H9 (cell line): ENCODE results near the gene SLC6A18. TPM values are rescaled to one million over a fixed set of nuclear protein-coding genes. Genes with fewer than 3 reads are reported as not detected.

ENCODE experiments used
- DNase-seq: peaks from one replicate; pipeline ENCODE4 v3.0.0-alpha.2; 2017
- H2AFZ ChIP-seq: one replicate; pipeline ENCODE4 v1.6.1; 2013; ENCODE audit warnings: mild to moderate bottlenecking, low read length, control low read depth, moderate library complexity
- H2AK5ac ChIP-seq: 2 replicates; pipeline ENCODE4 v1.6.1; 2013; ENCODE audit warnings: low read length, control low read depth, mixed read lengths; ENCODE audit not compliant: insufficient read length
- H2BK120ac ChIP-seq: one replicate; pipeline ENCODE4 v1.6.1; 2013; ENCODE audit warnings: low read depth, mild to moderate bottlenecking, low read length, control low read depth, inconsistent platforms; ENCODE audit not compliant: poor library complexity, severe bottlenecking
- H2BK12ac ChIP-seq: 2 replicates; pipeline ENCODE4 v1.6.1; 2013; ENCODE audit warnings: low read length, control low read depth, mixed read lengths, low read depth; ENCODE audit not compliant: insufficient read length
- H2BK15ac ChIP-seq: 2 replicates; pipeline ENCODE4 v1.6.1; 2013; ENCODE audit warnings: low read depth, low read length, control low read depth
- H2BK20ac ChIP-seq: one replicate; pipeline ENCODE4 v1.6.1; 2013; ENCODE audit warnings: low read depth, mild to moderate bottlenecking, low read length, control low read depth, inconsistent platforms; ENCODE audit not compliant: poor library complexity, severe bottlenecking
- H2BK5ac ChIP-seq: 2 replicates; pipeline ENCODE4 v1.6.1; 2013; ENCODE audit warnings: low read length, control low read depth, mixed read lengths; ENCODE audit not compliant: insufficient read length
- H3K14ac ChIP-seq: 2 replicates; pipeline ENCODE4 v1.6.1; 2013; ENCODE audit warnings: low read length, control low read depth; ENCODE audit not compliant: insufficient read depth
- H3K18ac ChIP-seq: 2 replicates; pipeline ENCODE4 v1.6.1; 2013; ENCODE audit warnings: low read depth, mild to moderate bottlenecking, mixed read lengths, low read length, control low read depth; ENCODE audit not compliant: insufficient read length
- H3K23ac ChIP-seq: 2 replicates; pipeline ENCODE4 v1.6.1; 2013; ENCODE audit warnings: low read length, control low read depth, mixed read lengths, low read depth; ENCODE audit not compliant: insufficient read length
- H3K23me2 ChIP-seq: 2 replicates; pipeline ENCODE4 v1.6.1; 2013; ENCODE audit warnings: low read depth, mild to moderate bottlenecking, mixed read lengths, low read length, control low read depth; ENCODE audit not compliant: insufficient read length, poor library complexity, severe bottlenecking
- H3K27ac ChIP-seq: 2 replicates; pipeline ENCODE4 v1.5.1; 2013; ENCODE audit warnings: low read length, control low read depth, mixed read lengths, low read depth; ENCODE audit not compliant: insufficient read length
- H3K27me3 ChIP-seq: 2 replicates; pipeline ENCODE4 v1.6.1; 2013; ENCODE audit warnings: low read length, control low read depth, inconsistent platforms; ENCODE audit not compliant: insufficient read depth
- H3K4ac ChIP-seq: 2 replicates; pipeline ENCODE4 v1.6.1; 2013; ENCODE audit warnings: low read depth, mild to moderate bottlenecking, control low read depth, inconsistent platforms, low read length, moderate library complexity
- H3K4me1 ChIP-seq: 2 replicates; pipeline ENCODE4 v1.6.1; 2013; ENCODE audit warnings: low read length, control low read depth, inconsistent platforms; ENCODE audit not compliant: insufficient read depth
- H3K4me2 ChIP-seq: 2 replicates; pipeline ENCODE4 v1.6.1; 2013; ENCODE audit warnings: low read length, control low read depth, mixed read lengths; ENCODE audit not compliant: insufficient read length, insufficient read depth
- H3K56ac ChIP-seq: 2 replicates; pipeline ENCODE4 v1.6.1; 2013; ENCODE audit warnings: low read depth, mild to moderate bottlenecking, mixed read lengths, low read length, control low read depth; ENCODE audit not compliant: insufficient read length
- H3K79me1 ChIP-seq: 2 replicates; pipeline ENCODE4 v1.6.1; 2013; ENCODE audit warnings: low read depth, mild to moderate bottlenecking, moderate library complexity, low read length, control low read depth, inconsistent platforms; ENCODE audit not compliant: insufficient read depth, poor library complexity, severe bottlenecking
- H3K79me2 ChIP-seq: 2 replicates; pipeline ENCODE4 v1.6.1; 2013; ENCODE audit warnings: low read length, control low read depth, inconsistent platforms; ENCODE audit not compliant: insufficient read depth
- H3K9ac ChIP-seq: 2 replicates; pipeline ENCODE4 v1.6.1; 2013; ENCODE audit warnings: low read length, control low read depth, mixed read lengths; ENCODE audit not compliant: insufficient read length; ENCODE audit errors: extremely low read depth
- H3K9me3 ChIP-seq: one replicate; pipeline ENCODE4 v1.6.1; 2013; ENCODE audit warnings: low read depth, low read length, inconsistent platforms; ENCODE audit not compliant: control insufficient read depth
- H3T11ph ChIP-seq: one replicate; pipeline ENCODE4 v1.6.1; 2013; ENCODE audit warnings: mild to moderate bottlenecking, low read length, control low read depth, inconsistent platforms
- H4K20me1 ChIP-seq: one replicate; pipeline ENCODE4 v1.6.1; 2013; ENCODE audit not compliant: control insufficient read depth, insufficient read length, insufficient read depth
- H4K5ac ChIP-seq: 2 replicates; pipeline ENCODE4 v1.6.1; 2013; ENCODE audit warnings: low read depth, mild to moderate bottlenecking, mixed read lengths, low read length, control low read depth; ENCODE audit not compliant: insufficient read length
- H4K8ac ChIP-seq: replicated peaks from 2 replicates; pipeline ENCODE4 v1.6.1; 2013; ENCODE audit warnings: low read length, control low read depth, mixed read lengths, low read depth; ENCODE audit not compliant: insufficient read length
- H4K91ac ChIP-seq: 2 replicates; pipeline ENCODE4 v1.6.1; 2013; ENCODE audit warnings: low read depth, mild to moderate bottlenecking, moderate library complexity, mixed read lengths, low read length, control low read depth; ENCODE audit not compliant: insufficient read length
- H3K27ac Mint-ChIP-seq, 3 experiments: 2 replicates in 2 of 3; 3 replicates in 1 of 3; pipeline ENCODE4 v1.8.0; 2020 to 2021; ENCODE audit warnings: mixed read lengths in 3 of 3, mild to moderate bottlenecking in 1 of 3, moderate library complexity in 1 of 3
- H3K27me3 Mint-ChIP-seq: 2 replicates; pipeline ENCODE4 v1.8.0; 2021; ENCODE audit warnings: low read depth, mild to moderate bottlenecking, moderate library complexity, mixed read lengths
- H3K36me3 Mint-ChIP-seq, 3 experiments: 2 replicates in 2 of 3; 3 replicates in 1 of 3; pipeline ENCODE4 v1.8.0; 2020 to 2021; ENCODE audit warnings: low read depth in 3 of 3, mixed read lengths in 3 of 3; ENCODE audit not compliant: insufficient read depth in 1 of 3
- H3K4me1 Mint-ChIP-seq, 2 experiments: 2 replicates each; pipeline ENCODE4 v1.8.0; 2020; ENCODE audit warnings: mixed read lengths in 2 of 2
- H3K4me3 Mint-ChIP-seq, 2 experiments: 2 replicates in 1 of 2; 3 replicates in 1 of 2; pipeline ENCODE4 v1.8.0; 2020 to 2021; ENCODE audit warnings: mild to moderate bottlenecking in 2 of 2, mixed read lengths in 2 of 2, moderate library complexity in 1 of 2
- H3K9me3 Mint-ChIP-seq, 2 experiments: 2 replicates in 1 of 2; 3 replicates in 1 of 2; pipeline ENCODE4 v1.8.0; 2020; ENCODE audit warnings: mild to moderate bottlenecking in 2 of 2, mixed read lengths in 2 of 2, moderate library complexity in 1 of 2
- CTCF ChIP-seq: fragments of 200-600 bp; sonication (generic); conservative IDR thresholded peaks from 3 replicates; pipeline ENCODE4 v1.8.0; 2021; ENCODE audit warnings: antibody characterized with exemption, mild to moderate bottlenecking
- WGBS: extraction: QIAGEN DNeasy Blood & Tissue Kit; methylation state at CpG from one replicate; pipeline ENCODE4 v1.1.7; 2013; ENCODE audit warnings: missing lambda C conversion rate, low lambda C conversion rate, mixed read lengths; ENCODE audit not compliant: insufficient read length; ENCODE audit errors: extremely low coverage; 5-methylcytosine and 5-hydroxymethylcytosine counted together
- total RNA-seq: library from RNA; stranded (reverse); gene quantifications from 2 replicates; pipeline ENCODE4 v1.2.1, GENCODE V29; 2021

The SLC6A18 gene
- total RNA-seq, 1 experiment from 2014 or later: not detected

DNA sequence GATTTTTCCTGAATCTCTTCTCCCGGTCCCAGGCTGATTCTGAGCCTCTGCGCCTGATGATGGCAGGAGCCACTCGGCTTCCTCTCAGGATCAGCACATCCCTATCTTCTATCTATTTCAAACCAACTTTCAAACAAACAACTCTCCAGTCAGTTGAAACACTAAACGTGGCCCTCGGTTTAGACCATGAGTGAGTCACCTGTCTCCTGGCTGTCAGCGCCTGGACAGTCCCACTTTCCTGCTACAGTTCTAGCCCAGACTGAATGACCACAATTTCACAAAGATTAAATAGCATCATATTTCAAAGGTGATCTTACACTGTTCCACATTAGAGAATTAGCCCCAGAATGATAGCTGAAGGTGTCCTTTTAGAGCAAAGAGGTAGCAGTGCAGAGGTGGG lies 17.6 kb upstream of the SLC6A18 start:
- Histone ChIP-seq H3K79me2 (no peaks in the 10 kb centered on the region), H2BK20ac (no peak overlapping the region), H3K56ac (no peak overlapping the region), H3K4ac (no peak overlapping the region), H2BK15ac (no peak overlapping the region), H3K27ac (no peak overlapping the region), H3K9ac (no peak overlapping the region), H2BK5ac (no peak overlapping the region), H3K14ac (no peak overlapping the region), H2AFZ (no peak overlapping the region), H4K91ac (no peak overlapping the region), H3K9me3 (no peaks in the 10 kb centered on the region), H4K8ac (no peak overlapping the region), H3K27me3 (no peaks in the 10 kb centered on the region), H2BK12ac (no peak overlapping the region), H3K23me2 (no peaks in the 10 kb centered on the region), H4K20me1 (peaks cover 3% of the 10 kb centered on the region), H3K4me2 (no peak overlapping the region), H3T11ph (no peak overlapping the region), H2AK5ac (no peak overlapping the region), H3K4me1 (no peaks in the 10 kb centered on the region), H3K18ac (no peak overlapping the region), H3K23ac (no peak overlapping the region), H4K5ac (no peak overlapping the region), H2BK120ac (no peak overlapping the region), H3K79me1 (no peaks in the 10 kb centered on the region)
- no peak for DNase-seq
- Mint-ChIP-seq H3K27ac (no peak overlapping the region), H3K27me3 (peaks cover 8% of the 10 kb centered on the region), H3K9me3 (peaks cover 0 to 6% of the 10 kb centered on the region in 2 experiments; a peak in 2 of 5 replicates), H3K4me1 (peaks cover 9 to 16% of the 10 kb centered on the region in 2 experiments), H3K4me3 (no peak overlapping the region), H3K36me3 (no peaks in the 10 kb centered on the region)
- WGBS: no CpG with 5 or more reads among the region's 6 CpGs
- TF ChIP-seq CTCF: no peak
